IPS-11a (cell line): ENCODE measurements around the gene PCBP3.
"Not testable (repeated sequence)": the region's sequence is repeated elsewhere in the genome, so short reads cannot be mapped to it uniquely, and the experiment has no call there.

ENCODE experiments used
- H3K4me3 ChIP-seq: one replicate; pipeline ENCODE4 v1.5.1; 2013; ENCODE audit warnings: low read depth, low read length, control low read depth

Gene PCBP3

DNA sequence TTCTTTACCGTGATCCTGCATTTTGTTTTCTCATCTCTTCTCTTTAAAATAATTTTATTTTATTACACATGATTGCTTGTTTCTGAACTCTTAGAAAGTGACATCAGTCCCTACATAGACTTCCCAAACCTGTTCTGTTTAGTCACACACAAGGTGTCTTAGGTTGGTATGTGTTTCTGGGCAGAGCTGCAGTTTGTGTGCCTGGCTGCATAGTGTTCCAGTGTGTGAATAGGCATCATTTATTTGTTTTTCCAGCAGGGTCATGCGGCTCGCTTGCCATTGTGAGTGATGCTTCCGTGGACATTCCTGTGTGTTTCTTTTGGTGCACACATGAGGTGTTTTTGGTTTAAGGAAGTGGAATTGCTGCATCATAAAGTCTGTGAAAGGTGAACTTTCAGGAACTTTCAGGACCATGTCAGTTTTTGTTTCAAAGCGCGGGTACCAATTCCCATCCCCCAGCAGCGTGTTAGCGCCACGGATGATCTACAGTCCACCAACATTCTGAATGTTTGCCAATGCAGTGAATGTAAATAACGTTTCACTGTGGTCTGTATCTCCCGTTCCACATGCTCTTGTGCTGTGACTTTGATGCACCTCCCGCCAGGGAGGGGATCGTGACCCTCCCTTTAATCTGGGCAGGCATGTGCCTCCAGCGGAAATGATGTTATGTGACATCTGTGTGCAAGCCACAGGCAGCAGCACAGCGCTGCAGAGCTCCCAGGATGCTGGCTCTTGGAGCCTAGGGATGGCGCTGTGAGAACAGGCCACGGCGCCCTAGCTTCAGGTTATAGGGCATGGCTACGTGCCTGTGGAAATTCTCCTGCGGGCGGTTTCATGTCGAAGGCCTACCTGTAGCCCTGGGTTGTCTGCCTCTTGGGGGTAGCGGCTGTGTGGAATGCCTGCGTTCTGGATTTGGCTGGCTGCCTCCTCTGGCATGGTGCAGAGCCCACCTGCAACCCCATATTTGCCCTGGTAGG, 193.5 kb downstream of the PCBP3 start:
- no peak overlapping the region for H3K4me3 ChIP-seq

DNA sequence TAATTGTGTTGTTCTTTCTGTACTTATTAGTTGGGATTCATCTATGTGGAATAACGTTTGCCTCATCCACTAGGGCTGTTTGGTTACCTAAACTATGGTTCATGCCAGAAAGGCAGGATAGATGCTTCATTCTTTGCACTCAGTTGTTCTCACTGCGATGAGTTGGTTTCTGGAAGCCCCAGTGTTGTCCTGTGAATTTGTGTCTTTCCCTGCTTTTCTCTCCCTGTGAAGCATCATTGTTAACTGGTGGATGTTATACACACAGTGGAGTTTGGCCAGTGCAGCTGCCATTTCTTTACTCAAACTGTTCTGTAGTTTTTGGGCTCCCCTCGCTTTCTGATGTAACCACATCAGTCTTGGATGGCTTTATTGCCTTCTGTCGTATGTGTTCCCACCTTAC, 194.4 kb downstream of the PCBP3 start:
- no peak overlapping the region for H3K4me3 ChIP-seq

- H3K4me3 ChIP-seq: no peak overlapping the region
These were observed 195.1 kb downstream of the PCBP3 start for GRCh38 chr21:45838634-45839033.

DNA sequence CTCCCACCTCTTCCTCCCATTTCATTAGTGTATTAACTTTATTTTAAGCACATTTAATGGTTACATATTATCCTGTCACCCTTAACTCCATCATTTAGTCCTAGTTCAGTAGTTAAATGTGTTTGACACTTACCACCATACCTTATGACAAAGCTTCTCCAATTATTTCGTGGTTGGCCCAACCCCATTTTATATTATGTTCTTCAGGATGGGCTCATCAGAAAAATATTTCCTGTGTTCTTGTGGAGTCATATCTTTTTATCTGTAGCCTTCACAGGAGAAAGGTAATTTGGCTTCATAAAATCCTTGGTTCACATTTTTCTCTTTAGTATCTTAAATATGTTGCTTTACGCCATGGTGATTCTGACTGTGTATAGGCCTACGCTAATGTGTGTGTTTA, 195.7 kb downstream of the PCBP3 start:
- no peak overlapping the region for H3K4me3 ChIP-seq

DNA sequence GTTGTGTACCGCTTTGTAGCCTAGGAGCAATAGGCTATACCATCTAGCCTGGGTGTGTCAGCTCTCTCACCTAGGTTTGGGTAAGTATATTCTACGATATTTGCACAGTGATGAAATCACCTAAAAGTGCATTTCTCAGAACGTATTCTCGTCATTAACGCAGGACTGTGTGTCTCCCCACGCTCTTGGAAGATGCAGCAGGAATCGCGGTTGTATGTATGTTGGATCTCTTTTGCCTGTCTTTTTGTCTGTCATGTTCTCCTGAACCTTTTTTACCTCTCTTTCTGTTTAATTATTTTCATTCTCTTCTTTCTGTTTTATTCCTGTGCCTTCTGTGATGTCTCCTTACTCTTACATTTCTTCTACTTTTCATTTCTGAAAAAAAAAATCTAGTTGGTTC, 197.5 kb downstream of the PCBP3 start:
- H3K4me3 ChIP-seq: no peak overlapping the region

DNA sequence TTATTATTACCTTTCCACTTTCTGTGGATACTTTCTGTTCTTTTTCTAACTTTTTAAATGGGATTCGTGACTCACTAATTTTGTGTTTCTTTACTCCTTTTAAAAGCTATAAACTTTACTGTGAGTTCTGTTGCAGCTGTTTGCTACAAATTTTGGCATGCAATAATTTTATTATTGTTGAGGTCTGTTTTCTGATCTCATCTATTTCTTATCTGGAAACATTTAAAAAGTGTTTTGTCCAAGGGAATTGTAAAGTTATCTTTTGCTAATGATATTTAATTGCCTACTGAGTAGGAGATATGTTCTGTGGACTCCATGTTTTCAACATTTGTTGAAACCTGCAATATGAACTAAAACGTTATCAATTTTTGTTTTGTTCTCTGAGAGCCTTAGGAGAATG, 199.9 kb downstream of the PCBP3 start:
- no peak overlapping the region for H3K4me3 ChIP-seq

DNA sequence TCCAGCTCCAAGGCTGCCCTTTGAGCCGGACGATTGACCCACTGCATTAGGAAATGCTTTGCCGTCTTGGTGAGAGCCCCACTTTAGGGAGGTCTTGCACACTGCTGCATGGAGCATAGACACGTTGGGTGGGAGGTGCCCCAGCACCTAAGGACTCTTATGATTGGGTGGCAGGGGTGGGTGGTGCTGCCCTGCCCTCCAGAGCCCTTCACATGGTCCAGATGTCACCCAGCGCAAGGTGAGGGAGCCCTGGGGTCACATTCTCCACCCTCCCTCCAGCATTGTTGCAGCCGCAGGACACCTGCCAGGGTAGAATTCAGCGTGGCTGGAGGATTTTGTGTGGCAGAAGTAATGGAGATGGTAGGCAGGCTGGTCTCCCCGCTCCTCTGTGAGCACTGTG, 200.7 kb downstream of the PCBP3 start:
- no peak overlapping the region for H3K4me3 ChIP-seq

DNA sequence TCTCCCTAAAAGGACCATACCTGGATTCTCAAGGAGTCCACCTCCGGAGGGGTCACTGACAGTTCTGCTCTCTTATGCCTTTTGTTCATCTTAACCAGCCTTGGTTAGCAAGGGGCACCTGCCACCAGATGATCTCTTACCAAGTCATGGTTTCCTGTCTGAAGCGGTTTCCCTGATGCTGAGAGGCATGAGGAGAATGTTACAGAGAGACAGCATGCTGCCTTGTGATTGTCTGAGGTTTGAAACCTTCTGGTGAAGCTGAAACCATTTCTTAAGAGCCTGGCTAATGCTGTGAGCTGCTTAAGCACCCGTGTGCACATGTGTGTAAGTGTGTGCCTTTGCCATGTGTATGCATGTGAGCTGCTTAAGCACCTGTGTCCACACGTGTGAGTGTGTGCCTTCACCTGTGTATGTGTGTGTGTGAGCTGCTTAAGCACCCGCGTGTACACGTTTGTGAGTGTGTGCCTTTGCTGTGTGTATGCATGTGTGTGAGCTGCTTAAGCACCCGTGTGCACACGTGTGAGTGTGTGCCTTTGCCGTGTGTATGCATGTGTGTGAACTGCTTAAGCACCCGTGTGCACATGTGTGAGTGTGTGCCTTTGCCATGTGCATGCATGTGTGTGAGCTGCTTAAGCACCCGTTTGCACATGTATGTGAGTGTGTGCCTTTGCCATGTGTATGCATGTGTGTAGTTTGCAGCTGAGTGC, 201.7 kb downstream of the PCBP3 start:
- no peak overlapping the region for H3K4me3 ChIP-seq

DNA sequence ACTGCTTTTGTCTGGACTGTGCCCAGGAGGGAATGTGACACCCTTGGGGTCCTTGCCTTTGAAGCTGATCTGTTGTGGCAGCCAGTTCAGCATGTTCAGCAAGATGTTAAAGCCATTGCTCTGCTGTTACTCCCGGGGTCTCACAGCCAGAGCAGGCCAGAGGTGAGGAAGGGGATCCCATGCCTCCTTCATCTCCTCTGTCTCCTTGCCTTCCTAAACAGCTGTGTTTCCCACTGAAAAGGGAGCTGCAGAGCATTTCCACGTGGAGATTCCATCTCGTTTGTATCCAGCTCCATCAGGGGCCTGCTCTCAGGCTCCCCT, 202.2 kb downstream of the PCBP3 start:
- no peak overlapping the region for H3K4me3 ChIP-seq

DNA sequence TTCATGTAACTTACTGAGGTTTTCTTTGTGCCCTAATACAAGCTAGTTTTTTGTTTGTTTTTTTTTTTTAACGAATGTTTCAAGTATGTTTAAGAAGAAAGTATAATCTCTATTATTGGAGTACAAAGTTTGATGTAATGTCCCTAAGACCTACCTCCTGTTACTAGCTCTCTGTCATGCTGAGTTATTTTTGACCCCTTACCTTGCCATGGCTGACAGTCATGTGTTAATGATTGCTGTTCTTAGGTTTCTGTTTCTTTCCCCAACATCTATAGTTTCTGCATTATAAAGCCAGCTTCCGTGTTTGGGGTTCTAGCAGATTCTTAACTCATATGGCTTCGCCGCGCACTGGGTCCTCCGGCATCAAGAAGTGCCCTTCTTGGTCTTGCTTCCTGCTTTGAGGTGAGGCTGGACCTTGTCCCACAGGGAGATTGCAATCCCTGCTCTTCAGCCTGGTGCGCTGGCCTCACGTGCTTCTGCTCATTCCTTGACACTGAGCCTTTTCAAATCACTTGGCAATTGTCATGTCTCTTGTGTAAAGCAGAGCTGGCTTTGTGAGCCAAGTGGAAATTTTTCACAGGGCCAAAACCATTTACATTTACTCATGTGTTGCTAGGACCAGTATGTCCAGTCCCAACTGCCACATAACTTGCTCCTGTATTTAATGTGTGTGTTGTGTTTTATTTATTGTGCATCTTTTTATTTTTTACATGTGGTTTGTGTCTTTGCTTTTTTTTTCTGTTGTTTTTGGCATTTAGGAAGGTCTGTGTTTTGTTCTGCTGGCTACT, 203.0 kb downstream of the PCBP3 start:
- no peak overlapping the region for H3K4me3 ChIP-seq

- no peak overlapping the region for H3K4me3 ChIP-seq
These were observed 204.3 kb downstream of the PCBP3 start for GRCh38 chr21:45847870-45848269.

DNA sequence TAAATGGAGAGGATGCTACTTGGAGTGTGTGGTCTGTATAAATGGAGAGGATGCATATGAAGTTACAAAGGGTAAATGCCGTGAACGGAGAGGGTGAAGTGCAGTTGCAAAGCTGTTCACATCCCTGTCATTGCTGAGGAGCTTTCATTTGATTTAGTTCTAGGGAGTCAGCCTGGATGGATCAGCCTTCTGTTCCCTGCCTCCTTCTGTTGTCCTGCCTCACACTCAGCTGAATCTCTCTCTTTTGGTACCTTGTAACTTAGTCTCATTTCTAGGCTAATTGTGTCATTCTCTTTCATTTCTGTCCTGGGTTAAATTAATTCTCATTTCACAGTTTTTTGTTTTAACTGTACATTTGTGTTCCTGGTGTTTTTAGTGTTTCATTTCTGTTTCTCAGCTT, 204.8 kb downstream of the PCBP3 start:
- no peak overlapping the region for H3K4me3 ChIP-seq

DNA sequence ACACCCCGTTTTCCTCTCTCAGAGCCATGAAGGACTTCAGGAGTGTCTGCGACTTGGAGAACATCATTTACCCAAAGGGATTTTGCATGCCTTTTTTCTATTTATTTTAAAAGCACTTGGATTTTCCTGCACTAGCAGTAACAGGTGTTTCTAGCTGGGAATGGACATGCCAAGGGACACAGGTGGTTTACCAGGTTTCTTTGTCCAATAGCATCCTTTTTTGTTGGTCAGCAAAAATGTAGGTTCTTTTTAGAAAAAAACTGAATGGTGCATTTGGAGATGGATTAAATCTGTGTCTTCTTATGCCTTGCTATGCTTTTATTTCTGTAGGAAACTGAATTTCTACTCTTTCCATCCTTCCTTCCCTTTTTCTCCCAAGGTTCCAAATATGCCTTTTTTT, 205.3 kb downstream of the PCBP3 start:
- no peak overlapping the region for H3K4me3 ChIP-seq

GRCh38 chr21:45849651-45850050, 206.1 kb downstream of the PCBP3 start:
- no peak overlapping the region for H3K4me3 ChIP-seq

DNA sequence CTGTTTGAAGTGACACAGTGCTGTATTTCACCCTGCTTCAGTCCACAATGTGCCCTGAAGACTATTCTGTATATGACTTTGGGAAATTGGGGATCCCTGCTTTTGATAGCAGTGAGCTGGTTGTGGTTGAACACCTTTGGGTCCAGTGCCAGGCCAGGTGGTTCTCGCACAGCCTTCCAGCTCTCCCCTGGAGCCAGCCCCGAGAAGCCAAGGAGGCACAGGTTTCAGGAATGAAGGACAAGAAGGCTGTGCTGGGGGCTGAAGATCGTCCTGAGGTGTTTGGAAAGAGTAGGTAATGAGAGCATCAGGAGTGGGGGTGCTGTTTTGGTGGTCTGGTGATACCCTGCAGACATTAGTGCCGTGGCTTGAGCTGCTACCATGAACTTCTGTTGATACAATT, 206.7 kb downstream of the PCBP3 start:
- no peak overlapping the region for H3K4me3 ChIP-seq

DNA sequence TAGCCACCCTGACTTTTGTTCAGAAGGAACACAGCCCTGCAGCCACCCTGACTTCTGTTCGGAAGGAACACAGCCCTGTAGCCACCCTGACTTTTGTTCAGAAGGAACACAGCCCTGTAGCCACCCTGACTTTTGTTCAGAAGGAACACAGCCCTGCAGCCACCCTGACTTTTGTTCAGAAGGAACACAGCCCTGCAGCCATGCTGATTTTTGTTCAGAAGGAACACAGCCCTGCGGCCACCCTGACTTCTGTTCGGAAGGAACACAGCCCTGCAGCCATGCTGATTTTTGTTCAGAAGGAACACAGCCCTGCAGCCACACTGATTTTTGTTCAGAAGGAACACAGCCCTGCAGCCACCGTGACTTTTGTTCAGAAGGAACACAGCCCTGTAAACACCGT, 208.9 kb downstream of the PCBP3 start:
- H3K4me3 ChIP-seq: not testable (repeated sequence)

- no peak overlapping the region for H3K4me3 ChIP-seq
These were observed 209.4 kb downstream of the PCBP3 start for GRCh38 chr21:45852886-45853400.

DNA sequence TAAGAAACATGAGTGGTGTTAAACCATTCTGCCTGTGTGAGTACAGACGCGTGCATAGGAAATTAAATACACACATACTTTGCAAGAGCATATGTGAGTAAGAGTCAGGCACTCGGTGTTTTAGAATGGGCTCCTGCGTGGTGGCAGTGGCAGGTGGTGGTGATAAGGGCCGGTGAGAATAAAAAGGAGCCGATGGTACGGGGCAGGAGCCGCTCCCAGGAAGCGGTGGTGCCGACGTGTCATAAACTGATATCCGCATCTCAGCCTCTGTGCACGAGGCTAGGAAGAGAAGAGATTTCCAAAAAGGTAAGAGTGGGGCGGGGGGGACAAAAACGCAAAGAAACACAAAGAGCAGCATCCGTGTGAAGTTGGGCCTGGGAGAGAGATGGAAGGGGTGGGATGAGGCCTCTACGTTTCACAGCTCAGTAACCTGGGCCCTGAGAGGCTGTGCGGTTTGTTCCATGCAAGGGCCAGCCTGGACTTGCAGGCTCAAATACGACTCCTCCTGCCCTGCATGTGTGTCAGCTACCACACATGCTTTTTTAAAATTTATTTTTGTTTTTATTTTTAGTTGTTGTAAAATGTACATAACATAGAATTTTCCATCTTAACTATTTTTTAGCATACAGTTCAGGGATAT, 210.3 kb downstream of the PCBP3 start:
- no peak overlapping the region for H3K4me3 ChIP-seq

GRCh38 chr21:45854690-45855247, 211.2 kb downstream of the PCBP3 start:
- H3K4me3 ChIP-seq: no peak overlapping the region

- H3K4me3 ChIP-seq: no peak overlapping the region
These were observed 211.8 kb downstream of the PCBP3 start for GRCh38 chr21:45855248-45855811.
